Medulla oblongata (tissue), 1 donor: ENCODE data around the gene ARRDC4.
"Not testable (repeated sequence)": the region's sequence is repeated elsewhere in the genome, so short reads cannot be mapped to it uniquely, and the experiment has no call there.

Experiments
- DNase-seq: peaks from one replicate; pipeline ENCODE4 v3.0.0-alpha.2; 2015; ENCODE audit errors: extremely low spot score

Gene ARRDC4

DNA sequence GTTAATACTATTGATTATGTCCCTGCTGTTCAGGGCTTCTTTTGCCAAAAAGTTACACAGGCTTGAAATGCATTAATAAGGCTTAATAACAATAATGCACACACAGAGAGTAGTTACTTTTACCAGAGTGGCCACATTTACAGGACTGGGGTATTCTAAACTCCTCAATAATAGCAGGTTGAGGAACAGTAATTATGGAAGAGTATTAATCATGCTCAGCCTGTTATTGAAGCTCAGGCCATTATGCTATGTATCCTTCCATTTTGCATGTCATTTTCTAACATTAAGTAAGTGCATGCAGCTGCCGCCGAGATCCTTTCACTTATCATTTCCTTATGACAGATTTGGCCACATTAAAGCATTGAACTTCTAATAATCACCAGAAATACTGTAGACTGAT is 5.7 kb downstream of the ARRDC4 start:
- DNase-seq, result no peak

DNA sequence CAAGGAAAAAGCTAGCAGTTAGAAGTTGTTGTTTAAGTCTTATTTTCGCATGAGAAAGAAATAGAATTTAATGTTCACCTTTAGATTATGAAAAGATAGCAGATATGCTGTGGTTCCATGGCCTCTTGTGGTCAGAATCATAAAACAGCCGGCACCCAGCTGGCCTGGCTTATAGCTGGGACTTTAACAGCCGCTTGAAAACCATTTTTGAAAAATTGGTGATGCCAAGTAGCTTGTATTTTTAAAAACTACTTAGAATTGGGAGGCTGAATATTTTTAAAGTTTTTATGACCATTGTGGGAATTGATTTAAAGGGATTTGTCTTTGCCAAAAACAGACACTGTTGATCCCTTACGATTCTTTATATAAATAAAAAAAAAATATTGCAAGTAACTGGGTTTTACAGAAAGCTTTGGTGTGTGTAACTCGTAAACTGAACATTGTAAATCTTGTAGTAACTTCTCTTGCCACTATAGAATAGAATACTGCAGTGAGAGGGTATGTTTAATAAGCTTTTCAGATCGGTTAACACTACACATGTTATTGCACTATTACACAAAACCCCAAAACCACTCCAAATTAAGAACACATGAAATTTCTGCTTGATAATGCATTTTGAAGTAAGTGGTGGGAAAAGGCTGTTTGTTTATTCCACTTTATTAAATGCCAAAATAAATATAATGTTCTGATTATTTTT is 6.6 kb downstream of the ARRDC4 start:
- DNase-seq, result no peak

DNA sequence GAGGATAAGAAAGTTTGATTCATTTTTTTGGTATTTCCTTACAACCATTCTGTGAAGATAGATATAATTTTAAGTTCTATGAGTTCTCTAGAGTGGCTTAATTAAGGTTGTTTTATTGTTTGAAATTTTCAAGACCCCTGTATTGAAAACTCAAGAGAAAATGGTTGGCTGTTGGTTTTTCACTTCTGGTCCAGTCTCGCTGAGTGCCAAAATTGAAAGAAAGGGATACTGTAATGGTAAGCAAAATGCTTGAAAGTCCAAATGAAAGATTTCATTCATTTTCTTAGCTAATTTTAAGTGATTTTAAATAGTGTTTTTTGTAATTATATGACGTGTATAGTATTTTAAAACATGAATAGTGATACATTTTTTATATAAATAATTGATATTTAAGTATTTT is 7.4 kb downstream of the ARRDC4 start:
- peak; percentile 53 for DNase-seq

- no peak for DNase-seq
Measured at GRCh38 chr15:97968380-97968779, 7.9 kb downstream of the ARRDC4 start.

GRCh38 chr15:97972366-97972765 is 11.9 kb downstream of the ARRDC4 start:
- DNase-seq, result no peak

- no peak for DNase-seq
Measured at GRCh38 chr15:97976129-97976528, 15.6 kb downstream of the ARRDC4 start.

DNA sequence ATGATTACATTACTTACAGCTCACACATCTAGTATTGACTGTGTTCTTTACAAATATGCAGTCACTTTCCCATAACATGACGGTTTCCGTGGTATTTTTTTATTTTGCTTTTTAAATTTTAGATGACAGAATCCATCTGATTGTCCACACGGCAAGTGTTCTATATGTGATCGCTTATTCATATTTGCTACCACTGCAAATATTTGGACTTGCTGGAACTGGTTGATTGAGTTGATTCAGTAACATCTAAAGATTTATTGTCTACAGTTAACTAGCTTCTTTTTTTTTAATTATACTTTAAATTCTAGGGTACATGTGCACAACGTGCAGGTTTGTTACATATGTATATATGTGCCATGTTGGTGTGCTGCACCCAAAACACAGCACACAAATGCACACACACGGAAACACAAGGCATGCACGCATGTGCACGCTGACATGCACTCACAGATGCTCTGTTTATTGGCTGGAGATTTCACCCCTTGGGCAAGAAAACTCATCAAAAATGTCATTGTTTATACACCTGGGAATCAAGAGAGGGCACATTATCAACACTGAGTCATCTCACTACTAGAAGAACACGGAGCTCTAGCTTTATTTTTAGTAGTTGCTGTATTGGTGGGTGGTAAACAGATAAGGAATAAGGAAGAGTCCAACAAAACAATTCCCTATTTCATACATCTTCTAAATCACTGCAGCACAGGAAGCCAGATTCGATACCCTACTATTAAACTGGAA is 16.4 kb downstream of the ARRDC4 start:
- DNase-seq, result no peak

DNA sequence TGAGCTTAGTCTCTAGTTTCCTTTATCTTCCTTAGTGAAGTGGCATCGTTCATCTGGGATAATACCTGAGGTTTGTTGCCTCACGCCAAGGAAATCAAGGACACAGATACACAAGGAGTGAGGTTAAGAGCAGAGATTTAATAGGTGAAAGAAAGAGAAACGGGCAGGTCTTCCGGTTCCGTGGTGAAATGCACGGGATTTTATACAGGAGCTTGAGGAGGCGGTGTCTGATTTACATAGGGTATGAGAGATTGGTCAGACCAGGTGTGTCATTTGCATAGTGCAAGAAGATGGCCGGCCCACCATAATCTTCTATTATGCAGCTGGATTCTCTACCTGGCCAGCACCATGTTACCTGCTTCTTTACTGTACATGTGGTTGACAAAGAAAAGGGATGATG is 17.2 kb downstream of the ARRDC4 start:
- DNase-seq, result no peak

DNA sequence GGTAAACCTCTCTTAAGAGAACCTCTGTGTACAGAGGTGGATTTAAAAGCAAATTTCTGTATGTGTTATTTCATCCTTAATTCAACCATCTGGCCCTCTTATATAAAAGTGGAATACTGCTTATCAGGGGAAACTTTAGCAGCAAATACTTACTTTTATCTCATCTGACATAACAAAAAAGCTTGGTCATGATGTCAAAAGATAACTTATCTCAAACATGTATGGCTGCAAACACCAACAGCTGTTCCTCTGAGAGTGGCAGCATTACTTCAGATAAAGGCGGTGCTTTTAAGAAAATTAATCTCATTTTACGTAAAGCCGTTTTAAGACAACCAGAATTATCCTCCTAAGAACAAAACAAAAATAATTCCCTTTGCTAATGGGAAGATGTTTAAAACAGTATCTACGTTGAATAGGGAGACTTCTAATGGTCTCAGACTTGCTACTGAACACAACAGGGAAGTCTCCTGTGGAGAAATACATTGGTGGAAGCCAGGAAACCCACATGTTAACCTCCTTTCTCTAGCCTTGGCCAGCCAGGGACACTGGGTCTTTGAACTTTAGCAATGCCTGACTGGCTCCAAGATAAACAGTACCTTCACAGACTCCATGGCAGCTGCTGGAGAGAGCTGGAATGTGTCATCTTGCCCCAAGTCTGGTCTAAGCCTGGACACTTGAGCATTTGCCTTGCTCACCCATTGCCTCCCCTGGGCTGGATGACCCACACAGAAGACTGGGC is 18.1 kb downstream of the ARRDC4 start:
- peak; percentile 35 for DNase-seq

GRCh38 chr15:97979140-97979520 is 18.6 kb downstream of the ARRDC4 start:
- DNase-seq, result no peak

- no peak for DNase-seq
Measured at GRCh38 chr15:97981058-97981457, 20.6 kb downstream of the ARRDC4 start.

DNA sequence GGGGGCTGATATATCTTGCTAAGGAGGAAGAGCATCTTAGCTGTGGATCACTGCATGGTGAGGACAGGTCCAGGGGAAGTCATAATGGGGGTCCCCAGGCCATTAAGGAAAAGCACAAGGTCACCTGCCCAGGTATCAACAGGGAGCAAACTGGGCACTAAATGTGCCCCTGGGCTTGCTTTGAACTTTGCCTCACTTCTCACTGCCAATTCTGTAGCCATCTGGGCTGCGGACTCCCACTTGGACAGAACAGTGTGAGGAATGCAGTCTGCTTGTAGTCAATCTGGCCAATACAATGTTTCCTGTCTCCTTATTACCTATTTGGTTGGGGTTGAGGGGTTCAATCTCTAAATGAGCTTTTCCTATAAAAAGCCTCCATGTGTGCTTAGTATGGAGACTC is 21.3 kb downstream of the ARRDC4 start:
- no peak for DNase-seq

GRCh38 chr15:97984157-97984556 is 23.7 kb downstream of the ARRDC4 start:
- no peak for DNase-seq

DNA sequence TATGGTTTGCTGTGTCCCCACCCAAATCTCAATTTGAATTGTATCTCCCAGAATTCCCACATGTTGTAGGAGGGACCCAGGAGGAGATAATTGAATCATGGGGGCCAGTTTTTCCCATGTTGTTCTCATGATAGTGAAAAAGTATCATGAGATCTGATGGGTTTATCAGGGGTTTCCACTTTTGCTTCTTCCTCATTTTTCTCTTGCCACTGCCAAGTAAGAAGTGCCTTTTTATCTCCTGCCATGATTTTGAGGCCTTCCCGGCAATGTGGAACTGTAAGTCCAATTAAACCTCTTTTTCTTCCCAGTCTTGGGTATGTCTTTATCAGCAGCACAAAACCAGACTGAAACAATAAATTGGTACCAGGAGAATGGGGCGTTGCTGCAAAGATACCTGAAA is 25.5 kb downstream of the ARRDC4 start:
- not testable (repeated sequence) for DNase-seq

DNA sequence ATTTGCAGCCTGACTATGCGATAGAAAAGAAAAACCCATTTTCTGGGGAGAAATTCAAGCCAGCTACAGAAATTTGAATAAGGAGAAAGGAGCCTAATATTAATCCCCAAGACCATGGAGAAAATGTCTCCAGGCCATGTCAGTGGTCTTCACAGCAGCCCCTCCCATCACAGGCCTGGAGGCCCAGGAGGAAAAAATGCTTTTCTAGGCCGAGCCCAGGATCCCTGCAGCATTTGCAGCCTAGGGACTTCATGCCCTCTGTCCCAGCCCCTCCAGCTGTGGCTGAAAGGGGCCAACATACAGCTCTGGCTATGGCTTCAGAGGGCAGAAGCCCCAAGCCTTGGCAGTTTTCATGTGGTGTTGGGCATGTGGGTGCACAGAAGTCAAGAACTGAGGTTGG is 26.3 kb downstream of the ARRDC4 start:
- no peak for DNase-seq

DNA sequence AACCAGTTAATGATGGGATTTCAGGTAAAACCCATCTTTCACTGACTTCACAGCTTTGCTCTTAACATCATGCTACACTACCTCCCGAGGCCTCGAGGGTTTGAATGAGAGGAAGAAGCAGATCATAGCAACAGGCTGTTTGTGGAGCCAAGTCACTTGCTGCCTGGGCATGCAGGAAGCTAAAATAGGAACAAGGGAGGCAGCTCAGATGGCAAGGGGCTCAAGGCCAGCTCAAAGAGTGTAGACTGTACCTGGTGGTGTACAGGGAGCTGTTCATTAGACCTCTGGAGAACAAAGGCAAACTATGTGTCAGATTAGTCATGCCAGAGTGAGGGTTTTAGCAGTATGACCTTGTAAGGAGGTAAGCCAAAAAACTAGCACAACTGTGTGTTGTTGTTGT is 28.8 kb downstream of the ARRDC4 start:
- no peak for DNase-seq

DNA sequence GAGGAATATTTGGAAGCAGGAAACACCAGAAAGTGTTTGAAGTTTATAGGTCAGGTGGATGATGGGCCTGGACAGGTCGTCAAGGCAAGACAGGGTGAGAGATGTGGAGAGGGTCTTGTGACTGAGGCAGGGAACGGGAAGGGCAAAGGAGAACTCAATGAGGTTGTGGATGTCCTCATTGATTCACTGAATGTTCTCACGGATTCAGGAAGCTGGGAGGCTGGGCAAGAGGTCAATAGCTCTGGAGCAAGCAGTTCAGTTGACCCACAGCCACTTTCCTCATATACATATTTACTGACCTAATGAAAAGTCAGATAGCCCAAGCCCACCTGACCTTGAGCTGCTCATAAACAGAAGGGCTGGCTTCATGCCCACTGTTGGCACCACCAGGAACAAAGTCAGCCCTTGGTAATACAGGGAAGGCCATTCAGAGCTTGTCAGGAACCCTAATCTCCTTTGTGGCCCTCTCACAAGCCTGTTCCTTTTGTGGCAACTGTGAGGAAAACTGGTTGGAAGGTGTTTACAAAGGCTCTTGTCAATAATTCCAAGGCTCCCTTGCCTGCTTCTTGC is 31.6 kb downstream of the ARRDC4 start:
- DNase-seq, result no peak

DNA sequence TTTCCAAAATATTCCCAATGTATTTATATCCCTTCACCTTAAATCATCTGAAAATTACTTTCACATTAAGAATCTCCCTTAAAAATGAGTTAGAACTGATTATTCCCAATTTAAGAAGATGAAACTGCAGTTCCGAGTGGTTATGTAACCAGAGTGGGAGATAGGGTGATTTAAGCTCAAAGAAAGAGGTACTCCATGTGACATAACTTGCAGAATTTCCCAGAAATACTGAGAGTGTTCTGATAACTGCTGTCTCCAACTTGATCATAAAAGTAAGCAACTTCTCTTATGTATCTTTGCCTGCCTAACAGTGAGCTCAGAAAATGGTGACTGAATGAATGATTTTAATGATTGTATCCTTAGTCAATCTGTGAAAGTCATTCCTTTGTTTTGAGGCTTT is 32.3 kb downstream of the ARRDC4 start:
- DNase-seq, result no peak

DNA sequence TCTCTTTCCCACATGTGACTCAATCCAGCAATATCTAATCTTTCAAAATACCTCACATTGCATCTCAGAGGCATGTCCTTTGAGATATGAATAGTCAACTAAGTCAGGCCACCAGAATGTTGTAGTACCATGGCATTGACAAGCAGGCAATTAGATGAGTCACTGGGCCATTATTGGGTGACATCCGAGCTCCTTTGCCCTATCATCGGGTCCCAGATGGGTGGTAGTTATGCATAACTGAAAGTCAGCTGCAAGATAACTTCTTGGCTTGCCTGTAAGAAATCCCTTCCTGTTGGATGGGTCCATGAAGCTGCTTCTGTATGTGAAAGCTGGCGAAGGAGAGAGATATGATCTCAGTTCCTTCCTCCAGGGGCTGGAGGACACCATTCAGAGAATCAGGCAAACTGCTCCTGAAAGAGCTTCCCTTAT is 32.8 kb downstream of the ARRDC4 start:
- DNase-seq, result no peak

- DNase-seq, result no peak
Measured at GRCh38 chr15:97994236-97994635, 33.7 kb downstream of the ARRDC4 start.

GRCh38 chr15:97995192-97995591 is 34.7 kb downstream of the ARRDC4 start:
- DNase-seq, result no peak

- no peak for DNase-seq
Measured at GRCh38 chr15:97995881-97996603, 35.5 kb downstream of the ARRDC4 start.
